B cell (primary cell): Measurements from ENCODE around the gene TLL2.

Experiments used
- EZH2 ChIP-seq: IDR thresholded peaks from 2 replicates; pipeline ENCODE4 v1.6.1; 2012; ENCODE audit warnings: borderline replicate concordance, low read depth, mild to moderate bottlenecking, moderate library complexity, low read length; ENCODE audit not compliant: insufficient read depth, poor library complexity, severe bottlenecking
- TF ChIP-seq, protein P1 (sequence below): fragments of 200-600 bp; IDR thresholded peaks from one replicate; pipeline ENCODE4 v1.8.0; 2022; ENCODE audit warnings: antibody characterized with exemption, mild to moderate bottlenecking

DNA sequence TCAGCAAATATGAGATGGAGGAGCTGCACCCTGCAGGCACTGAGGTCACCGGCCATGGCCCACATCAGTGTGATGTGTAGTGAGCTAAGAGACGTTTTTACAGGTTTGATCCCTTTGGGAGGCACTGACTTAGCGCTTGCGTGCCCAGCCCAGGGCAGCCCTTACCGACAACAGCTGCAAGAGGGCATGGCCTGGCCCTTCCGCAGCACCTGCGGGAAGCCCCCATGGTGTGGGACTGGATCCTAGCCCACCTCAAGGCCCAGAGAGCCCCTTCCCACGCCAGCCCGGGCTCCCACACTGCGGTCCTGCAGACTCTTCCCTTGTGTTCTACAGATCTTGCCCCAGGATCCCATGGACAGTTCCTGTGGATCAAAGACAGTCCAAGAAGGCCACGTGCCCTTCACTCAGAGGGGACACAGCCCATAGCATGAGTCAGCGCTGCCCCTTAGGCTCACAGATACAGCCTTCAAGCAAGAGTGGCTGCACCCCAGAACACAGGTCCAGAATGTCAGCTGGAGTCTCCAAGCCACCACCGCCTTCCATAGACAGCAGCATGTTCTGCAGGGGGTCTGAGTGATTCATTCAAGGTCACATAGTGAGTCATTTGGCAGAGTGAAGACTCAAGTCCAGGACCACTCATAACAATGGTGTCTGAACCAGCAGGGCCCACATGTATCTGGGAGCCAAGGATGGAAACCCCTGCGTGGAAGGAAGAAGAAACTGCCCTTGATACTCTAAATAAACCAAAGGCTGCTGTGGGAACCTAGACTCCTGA lies 25.4 kb downstream of the TLL2 start:
- TF ChIP-seq, protein P1, sequence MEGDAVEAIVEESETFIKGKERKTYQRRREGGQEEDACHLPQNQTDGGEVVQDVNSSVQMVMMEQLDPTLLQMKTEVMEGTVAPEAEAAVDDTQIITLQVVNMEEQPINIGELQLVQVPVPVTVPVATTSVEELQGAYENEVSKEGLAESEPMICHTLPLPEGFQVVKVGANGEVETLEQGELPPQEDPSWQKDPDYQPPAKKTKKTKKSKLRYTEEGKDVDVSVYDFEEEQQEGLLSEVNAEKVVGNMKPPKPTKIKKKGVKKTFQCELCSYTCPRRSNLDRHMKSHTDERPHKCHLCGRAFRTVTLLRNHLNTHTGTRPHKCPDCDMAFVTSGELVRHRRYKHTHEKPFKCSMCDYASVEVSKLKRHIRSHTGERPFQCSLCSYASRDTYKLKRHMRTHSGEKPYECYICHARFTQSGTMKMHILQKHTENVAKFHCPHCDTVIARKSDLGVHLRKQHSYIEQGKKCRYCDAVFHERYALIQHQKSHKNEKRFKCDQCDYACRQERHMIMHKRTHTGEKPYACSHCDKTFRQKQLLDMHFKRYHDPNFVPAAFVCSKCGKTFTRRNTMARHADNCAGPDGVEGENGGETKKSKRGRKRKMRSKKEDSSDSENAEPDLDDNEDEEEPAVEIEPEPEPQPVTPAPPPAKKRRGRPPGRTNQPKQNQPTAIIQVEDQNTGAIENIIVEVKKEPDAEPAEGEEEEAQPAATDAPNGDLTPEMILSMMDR: no peak
- TF ChIP-seq EZH2: no peak
